OCI-LY7 (cell line): ENCODE results near the gene CCR8.

Experiments used
- CTCF ChIP-seq: fragments of 200-600 bp; sonication (generic); conservative IDR thresholded peaks from 2 replicates; pipeline ENCODE4 v1.5.1; 2014; ENCODE audit warnings: mild to moderate bottlenecking, antibody characterized with exemption, low read length, moderate library complexity, mixed read lengths
- EZH2phosphoT487 ChIP-seq: fragments of 200-600 bp; sonication (generic); IDR thresholded peaks from 2 replicates; pipeline ENCODE4 v1.6.1; 2018; ENCODE audit warnings: low read depth, borderline replicate concordance, mild to moderate bottlenecking, mixed run types, antibody characterized with exemption, low read length, moderate library complexity, mixed read lengths

GRCh38 chr3:39289107-39289506, 40.4 kb upstream of the CCR8 start:
- TF ChIP-seq CTCF, result no peak
- no peak for TF ChIP-seq EZH2phosphoT487
